Germinal center (tissue), 1 donor: ENCODE results near the gene CAMK2B.

ENCODE experiments used
- DNase-seq: peaks from one replicate; pipeline ENCODE4 v3.0.0; 2012; ENCODE audit warnings: mixed read lengths, low spot score

CAMK2B gene

GRCh38 chr7:44229546-44230105 is 95.8 kb downstream of the CAMK2B start:
- no peak for DNase-seq

DNA sequence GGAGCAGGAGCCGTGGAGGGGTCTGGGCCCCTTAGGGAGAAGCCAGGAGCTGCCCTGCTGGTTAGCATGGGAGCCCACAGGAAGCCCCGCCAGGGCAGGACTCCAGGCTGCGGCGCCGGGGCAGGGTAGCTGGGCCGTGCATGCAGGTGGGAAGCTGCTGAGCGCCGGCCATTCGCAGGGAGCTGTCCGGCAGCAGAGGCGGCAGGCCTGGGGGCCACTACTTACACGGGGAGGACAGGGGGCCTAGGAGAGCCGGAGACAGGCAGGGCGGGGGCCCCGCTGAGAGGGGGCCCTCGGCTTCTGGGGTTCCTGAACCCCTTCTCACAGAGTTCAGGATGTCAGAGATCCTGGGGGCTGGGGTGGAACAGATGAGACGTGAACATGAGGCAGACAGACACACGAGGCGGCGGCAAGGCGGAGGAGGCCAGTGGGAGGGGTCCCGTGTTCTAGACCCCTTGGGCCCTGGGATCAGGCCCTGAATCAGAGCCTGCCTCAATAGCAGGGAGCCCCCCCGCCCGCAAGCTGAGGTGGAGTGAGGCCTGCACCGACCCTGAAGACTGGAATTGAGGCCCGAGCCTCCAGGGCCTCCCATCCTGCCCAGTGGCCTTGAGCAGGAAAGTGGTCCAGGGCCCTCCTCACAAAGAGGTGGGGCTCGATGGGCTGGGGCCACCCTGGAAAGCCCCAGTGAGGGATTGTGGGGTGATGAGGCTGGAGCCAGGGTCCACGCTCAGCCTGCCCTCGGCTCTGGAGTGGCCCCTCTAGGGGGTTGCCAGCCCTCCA is 96.6 kb downstream of the CAMK2B start:
- no peak for DNase-seq

DNA sequence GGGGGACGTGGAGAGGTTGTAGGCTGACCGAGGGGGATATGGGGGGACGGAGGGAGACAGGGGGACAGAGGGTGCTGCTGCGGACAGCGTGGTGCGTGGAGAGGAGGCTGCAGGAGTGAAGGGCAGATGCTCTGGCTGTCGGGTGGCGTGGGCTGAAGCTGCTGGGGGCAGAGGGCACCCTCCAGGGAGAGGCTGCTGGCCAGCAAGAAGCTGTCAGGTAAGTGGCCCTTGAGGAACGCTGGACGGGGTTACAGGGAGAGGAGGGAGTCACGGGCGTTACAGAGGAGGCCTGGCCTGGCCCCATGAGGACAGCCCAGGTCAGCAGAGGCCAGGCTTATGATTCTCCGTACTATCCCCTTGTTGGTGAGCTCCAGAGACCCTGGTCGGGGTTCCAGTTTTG is 97.5 kb downstream of the CAMK2B start:
- no peak for DNase-seq

- no peak for DNase-seq
These were observed 99.0 kb downstream of the CAMK2B start for GRCh38 chr7:44226396-44226753.

GRCh38 chr7:44225566-44226395 is 99.6 kb downstream of the CAMK2B start:
- no peak for DNase-seq

- no peak for DNase-seq
These were observed 100.3 kb downstream of the CAMK2B start for GRCh38 chr7:44224974-44225565.

DNA sequence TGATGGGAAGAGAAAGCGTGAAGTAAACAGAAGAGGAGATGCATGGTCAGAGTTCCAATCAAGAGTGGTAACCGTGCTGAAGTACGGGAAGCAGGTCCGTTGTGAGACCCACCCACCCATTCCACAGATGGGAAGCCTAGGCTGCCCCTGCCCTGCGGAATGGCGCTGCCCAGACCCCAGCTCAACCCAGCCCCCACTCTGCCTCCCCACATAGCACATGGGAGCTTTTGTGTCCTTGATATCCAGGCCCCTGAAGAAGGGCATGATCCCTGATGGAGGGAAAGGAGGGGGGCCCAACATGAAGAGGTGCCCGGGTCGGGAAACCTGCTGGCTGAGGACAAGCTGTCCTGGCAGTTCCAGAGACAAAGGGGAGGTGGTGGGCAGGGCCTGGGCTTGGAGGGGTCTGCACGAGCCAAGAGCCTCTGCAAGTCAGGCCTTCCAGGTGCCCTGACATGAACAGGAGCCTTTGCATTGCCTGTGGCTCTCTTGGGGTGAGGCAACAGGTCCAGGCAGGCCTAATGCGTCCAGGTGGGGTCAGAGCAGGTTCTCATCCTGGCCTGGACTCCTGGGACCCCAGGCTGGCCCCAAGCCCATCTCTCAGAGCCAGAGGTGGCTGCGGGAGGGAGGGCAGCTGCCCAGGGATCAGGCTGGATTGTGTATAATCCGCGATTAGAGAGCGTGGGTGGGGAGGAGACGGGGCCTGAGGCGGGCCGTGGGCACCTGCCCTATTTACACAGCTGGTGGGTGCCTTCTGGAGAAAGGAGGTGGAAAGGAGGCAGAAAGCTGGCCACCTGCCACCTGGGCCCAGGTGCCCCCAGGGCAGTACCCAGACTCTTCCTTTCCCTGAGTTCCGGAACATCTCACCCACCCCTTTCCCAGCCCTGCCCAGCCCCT is 101.1 kb downstream of the CAMK2B start:
- DNase-seq: no peak

GRCh38 chr7:44223362-44224079 is 101.9 kb downstream of the CAMK2B start:
- no peak for DNase-seq

DNA sequence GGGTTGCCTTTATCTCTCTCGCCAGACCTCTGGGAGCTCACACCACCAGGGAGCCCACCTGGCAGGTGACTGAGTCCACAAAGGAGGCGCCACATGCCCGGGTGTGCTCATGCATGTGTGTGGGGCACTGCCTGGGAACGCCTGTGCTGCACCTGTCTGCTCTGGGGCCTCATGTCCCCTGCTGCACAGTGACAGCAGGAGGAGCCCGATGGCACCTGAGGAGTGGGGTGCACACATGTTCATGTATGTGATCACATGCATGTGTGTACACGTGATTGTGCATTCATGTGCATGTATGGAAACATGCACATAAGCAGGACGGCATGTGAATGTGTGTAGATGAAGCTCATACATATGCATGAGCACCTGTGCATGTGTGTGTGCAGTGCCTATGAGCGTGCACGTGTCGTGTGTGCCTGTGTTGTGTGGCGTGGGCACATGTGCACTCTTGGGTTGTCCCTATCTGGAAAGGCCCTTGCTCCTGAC is 102.6 kb downstream of the CAMK2B start:
- DNase-seq: no peak

GRCh38 chr7:44222074-44222473 is 103.3 kb downstream of the CAMK2B start:
- DNase-seq: no peak

GRCh38 chr7:44221231-44221791 is 104.1 kb downstream of the CAMK2B start:
- no peak for DNase-seq

- DNase-seq: no peak
These were observed 104.9 kb downstream of the CAMK2B start for GRCh38 chr7:44220358-44221112.

GRCh38 chr7:44220046-44220357 is 105.4 kb downstream of the CAMK2B start:
- DNase-seq: no peak

DNA sequence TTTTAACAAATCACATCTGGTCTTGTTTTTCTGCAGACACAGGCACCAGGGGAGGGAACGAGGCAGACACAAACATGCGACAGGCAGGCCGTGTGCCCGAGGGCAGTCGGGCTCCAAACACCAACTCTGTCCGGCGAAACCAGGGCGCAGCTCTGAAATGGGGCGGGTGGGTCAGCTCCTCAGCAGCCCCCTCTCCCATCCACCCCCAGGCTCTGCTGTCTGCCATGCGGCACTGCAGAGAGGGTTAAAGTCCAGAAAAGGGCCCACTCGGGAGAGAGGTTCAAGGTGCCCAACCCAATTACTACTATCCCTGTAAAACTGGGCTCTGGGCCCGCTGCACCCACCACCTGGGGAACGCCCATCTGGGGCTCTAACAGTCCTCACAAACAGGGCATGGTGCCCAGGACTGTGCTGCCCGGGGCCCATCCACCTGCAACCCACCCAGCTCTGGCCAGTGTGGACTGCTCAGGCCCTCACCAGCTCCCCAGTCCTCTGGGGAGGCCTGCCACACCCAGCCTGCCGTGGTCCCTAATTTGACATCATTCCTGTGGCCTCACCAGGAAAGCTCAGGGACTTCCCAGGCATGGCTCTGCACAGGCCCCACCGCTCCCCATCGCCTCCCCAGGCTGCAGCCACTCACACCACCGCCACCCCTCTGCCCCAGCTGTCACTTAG is 105.9 kb downstream of the CAMK2B start:
- no peak for DNase-seq

DNA sequence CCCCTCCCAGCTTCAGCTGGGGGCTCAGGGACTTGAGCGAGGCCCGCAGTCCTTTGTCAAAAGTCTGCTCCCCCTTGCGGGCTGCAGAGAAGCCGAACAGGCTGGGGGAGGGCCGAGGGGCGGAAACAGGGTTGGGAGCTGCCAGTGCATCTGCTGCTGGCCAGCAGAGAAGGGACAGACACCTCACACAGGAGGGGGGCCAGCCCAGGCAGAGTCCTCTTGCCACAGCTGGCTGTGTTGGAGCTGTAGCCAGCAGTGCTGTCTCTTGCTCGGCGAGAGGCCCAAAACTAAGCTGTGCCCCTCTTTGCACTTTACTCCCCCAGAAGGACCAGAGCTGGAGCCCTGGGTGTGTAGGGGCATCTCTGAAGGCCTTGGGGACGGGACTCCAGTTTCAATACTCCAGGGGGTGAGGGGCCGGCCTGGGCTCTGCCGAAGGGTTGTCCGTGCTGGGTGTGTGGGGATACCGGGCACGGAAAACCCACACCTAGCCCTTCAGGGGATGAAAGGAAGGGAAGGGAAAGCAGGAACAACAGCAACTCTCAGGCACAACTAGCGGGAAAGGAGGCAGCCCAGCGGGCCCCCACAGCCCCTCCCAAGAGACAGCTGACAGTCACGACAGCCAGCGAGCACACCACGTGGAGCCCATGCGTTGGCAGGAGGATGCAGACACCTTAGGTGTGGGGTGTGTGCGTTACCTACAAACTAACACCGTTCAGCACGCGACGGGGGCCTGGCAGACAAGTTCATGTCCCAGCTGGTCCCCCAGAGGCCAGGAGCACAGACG is 106.8 kb downstream of the CAMK2B start:
- no peak for DNase-seq

DNA sequence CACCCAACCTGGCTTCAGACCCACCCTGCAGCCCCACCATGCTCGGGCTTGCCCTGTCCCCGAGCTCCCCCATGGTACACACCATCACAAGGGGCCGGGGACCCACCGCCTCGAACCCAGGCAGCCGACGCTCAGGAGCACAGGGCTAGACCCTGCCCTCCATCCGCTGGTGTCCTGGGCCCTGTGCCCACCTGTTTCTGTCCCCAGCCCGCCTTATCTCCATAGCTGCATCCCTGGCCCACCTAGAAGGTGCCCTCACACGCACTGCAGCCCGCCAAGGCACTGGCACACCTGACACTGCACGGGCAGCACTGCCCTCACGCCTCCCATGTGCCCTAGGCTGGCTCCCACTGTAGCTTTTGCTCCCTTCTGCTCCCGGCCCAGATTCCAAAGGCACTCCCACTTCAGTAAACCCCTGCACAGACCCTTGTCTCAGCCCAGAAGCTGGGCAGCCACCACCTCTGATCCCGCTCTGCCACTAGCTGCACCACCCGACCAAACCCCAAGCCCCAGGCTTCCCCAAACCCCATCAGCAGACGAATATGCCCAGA is 107.5 kb downstream of the CAMK2B start:
- no peak for DNase-seq

DNA sequence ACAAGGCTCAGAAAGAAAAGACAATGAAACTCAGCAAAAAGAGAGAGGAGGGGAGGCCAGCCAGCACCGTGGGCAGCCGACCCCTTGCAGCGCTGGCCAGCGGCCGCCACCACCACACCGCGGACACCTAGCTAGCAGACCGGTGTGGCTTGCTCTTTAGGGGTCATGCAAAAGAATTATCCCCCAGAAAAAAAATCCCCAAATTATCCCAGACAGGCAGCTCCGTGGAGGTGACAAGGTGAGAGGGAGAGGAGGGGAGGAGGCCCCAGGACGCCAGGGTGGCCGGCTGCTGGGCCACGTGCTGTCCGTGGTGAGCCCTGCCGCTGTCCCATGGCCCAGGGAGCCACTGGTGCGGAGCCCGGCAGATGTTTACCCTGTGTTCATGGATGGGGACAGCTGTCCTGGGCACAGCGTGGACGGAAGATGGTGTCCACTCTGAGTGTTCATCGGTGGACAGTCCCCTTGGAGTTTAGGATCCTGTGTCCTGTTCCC is 108.1 kb downstream of the CAMK2B start:
- DNase-seq: no peak
